Measurements from ENCODE around the gene AGPAT2. TPM values are rescaled to one million over a fixed set of nuclear protein-coding genes. Genes with fewer than 3 reads are reported as not detected.

The AGPAT2 gene
- total RNA-seq, 1 donor from 2014 or later: 32.8 TPM

DNA sequence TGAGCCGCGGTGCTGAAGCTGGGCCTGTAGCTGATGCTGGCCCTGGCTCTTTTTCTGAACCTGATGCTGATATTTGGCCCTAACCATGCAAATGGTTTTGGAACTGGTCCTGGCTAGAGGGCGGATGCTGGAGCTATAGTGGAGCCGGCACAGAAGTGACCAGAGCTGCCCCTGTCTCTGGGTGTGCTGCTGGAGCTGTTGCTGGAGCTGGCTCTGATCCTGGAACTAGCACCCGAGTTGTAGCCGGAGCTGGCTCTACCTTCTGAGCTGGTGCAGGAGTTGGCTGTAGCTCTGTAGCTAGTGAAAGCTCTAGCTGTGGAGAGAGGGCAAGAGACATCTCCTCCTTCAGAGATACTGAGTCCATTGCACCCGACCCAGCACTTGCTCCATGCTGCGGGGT is 42.7 kb upstream of the AGPAT2 start:
- Mint-ChIP-seq H3K36me3 (peaks cover 4% of the 10 kb centered on the region), H3K4me1 (peaks cover 32% of the 10 kb centered on the region)

DNA sequence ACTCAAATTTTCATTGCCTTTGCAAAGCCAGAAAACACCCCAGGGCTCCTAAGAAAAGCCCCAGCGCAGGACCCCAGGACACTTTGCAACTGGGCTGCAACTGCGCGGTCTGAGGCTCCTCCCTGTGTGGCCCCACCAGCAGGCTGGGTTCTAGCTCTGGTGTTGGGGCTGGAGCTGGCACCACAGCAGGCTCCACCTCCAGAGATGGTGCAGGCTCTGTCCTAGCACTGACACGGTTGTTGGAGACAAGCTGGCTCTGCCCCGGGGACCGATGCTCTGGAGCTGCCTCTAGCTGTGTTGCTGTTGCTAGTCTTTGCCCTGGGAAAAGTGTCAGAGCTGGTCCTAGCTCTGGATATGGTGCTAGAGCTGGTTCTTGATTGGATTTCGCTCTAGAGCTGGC is 41.9 kb upstream of the AGPAT2 start:
- Mint-ChIP-seq H3K4me3 (peak overlapping the region; percentile 66), H3K4me1 (peaks cover 34% of the 10 kb centered on the region), H3K36me3 (peaks cover 8% of the 10 kb centered on the region)

More for the DNA sequence above, 42.7 kb upstream of the AGPAT2 start:
- H3K27me3 Mint-ChIP-seq (ENCODE audit: low read depth): no peaks in the 10 kb centered on the region
- no peaks in the 10 kb centered on the region for H3K9me3 Mint-ChIP-seq
- DNase-seq (ENCODE audit: low spot score in 2 of 2, unreplicated experiment in 2 of 2): no peak
- TF ChIP-seq, protein P1, sequence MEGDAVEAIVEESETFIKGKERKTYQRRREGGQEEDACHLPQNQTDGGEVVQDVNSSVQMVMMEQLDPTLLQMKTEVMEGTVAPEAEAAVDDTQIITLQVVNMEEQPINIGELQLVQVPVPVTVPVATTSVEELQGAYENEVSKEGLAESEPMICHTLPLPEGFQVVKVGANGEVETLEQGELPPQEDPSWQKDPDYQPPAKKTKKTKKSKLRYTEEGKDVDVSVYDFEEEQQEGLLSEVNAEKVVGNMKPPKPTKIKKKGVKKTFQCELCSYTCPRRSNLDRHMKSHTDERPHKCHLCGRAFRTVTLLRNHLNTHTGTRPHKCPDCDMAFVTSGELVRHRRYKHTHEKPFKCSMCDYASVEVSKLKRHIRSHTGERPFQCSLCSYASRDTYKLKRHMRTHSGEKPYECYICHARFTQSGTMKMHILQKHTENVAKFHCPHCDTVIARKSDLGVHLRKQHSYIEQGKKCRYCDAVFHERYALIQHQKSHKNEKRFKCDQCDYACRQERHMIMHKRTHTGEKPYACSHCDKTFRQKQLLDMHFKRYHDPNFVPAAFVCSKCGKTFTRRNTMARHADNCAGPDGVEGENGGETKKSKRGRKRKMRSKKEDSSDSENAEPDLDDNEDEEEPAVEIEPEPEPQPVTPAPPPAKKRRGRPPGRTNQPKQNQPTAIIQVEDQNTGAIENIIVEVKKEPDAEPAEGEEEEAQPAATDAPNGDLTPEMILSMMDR (IDR thresholded peaks at IDR 0.05; ENCODE audit: unreplicated experiment): no peak
- H3K27ac Mint-ChIP-seq: no peak overlapping the region
- H3K4me3 Mint-ChIP-seq: peak overlapping the region; percentile 66

DNA sequence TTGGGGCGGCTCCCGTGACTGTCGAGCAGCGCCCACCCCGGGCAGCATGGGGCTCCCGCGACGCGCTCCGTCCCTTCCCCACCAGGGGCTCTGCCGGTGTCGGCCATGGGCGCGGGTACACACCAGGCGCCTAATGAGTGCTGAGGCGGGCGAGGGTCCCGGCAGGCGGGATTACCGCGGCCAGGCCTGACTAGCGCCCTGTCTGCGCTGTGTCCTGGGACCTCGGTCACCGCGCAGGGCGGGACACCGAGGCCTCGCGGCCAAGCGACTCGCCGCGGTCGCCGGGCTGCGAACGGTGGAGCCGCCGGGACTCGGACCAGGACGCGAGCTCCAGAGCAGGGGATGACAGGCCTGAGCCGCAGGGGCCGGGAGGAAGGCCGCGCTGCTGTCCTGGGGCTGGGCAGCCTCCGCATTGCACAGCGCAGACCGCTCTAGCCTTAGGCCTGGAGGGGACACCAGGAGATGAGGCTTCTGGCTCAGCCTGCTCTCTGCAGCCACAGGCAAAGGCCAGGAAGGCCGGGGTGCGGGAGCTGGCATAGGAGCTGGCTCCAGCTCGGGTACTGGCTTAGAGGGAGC is 41.4 kb upstream of the AGPAT2 start:
- H3K27ac Mint-ChIP-seq: no peak overlapping the region
- no peaks in the 10 kb centered on the region for H3K27me3 Mint-ChIP-seq (ENCODE audit: low read depth)
- H3K4me3 Mint-ChIP-seq: peak overlapping the region; percentile 66
- H3K36me3 Mint-ChIP-seq: peaks cover 13% of the 10 kb centered on the region
- H3K9me3 Mint-ChIP-seq: no peaks in the 10 kb centered on the region
- peaks cover 36% of the 10 kb centered on the region for H3K4me1 Mint-ChIP-seq
- TF ChIP-seq, protein P1 (IDR thresholded peaks at IDR 0.05; ENCODE audit: unreplicated experiment): no peak
- peak in 1 of 2 experiments; percentile 57 for DNase-seq (ENCODE audit: low spot score in 2 of 2, unreplicated experiment in 2 of 2)

More for the DNA sequence above, 41.9 kb upstream of the AGPAT2 start:
- DNase-seq (ENCODE audit: low spot score in 2 of 2, unreplicated experiment in 2 of 2): no peak
- no peaks in the 10 kb centered on the region for H3K27me3 Mint-ChIP-seq (ENCODE audit: low read depth)
- TF ChIP-seq, protein P1 (IDR thresholded peaks at IDR 0.05; ENCODE audit: unreplicated experiment): no peak
- H3K27ac Mint-ChIP-seq: no peak overlapping the region
- H3K9me3 Mint-ChIP-seq: no peaks in the 10 kb centered on the region

DNA sequence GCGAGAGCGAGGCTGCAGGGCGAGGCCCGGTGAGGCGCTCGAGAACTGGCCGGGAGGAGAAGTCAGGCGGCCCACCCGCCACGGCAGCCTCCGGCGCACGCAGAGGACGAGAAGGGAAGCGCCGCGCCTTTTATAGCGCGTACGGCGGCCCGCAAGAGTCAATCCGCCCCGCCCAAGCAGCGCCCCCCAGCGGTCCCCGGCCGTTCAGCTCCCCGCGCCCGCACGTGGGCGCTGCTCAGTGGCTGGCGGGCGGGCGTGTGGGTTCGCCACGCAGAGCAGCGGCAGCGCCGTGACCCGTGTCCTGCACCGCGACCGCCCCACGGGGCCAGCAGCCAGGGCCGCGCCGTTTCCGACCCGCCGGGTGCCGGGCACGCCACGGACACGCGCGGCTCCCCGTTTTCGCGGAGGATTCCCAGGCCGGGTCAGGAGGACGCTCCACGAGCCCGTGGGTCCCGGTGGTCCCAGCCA is 40.9 kb upstream of the AGPAT2 start:
- peaks cover 15% of the 10 kb centered on the region for H3K36me3 Mint-ChIP-seq
- no peak overlapping the region for H3K27ac Mint-ChIP-seq
- peak; percentile 86 to 95 for DNase-seq (ENCODE audit: low spot score in 2 of 2, unreplicated experiment in 2 of 2)
- peaks cover 37% of the 10 kb centered on the region for H3K4me1 Mint-ChIP-seq
- TF ChIP-seq, protein P1 (IDR thresholded peaks at IDR 0.05; ENCODE audit: unreplicated experiment): peak; percentile 89
- no peaks in the 10 kb centered on the region for H3K27me3 Mint-ChIP-seq (ENCODE audit: low read depth)
- peak overlapping the region; percentile 90 for H3K4me3 Mint-ChIP-seq
- H3K9me3 Mint-ChIP-seq: no peaks in the 10 kb centered on the region

DNA sequence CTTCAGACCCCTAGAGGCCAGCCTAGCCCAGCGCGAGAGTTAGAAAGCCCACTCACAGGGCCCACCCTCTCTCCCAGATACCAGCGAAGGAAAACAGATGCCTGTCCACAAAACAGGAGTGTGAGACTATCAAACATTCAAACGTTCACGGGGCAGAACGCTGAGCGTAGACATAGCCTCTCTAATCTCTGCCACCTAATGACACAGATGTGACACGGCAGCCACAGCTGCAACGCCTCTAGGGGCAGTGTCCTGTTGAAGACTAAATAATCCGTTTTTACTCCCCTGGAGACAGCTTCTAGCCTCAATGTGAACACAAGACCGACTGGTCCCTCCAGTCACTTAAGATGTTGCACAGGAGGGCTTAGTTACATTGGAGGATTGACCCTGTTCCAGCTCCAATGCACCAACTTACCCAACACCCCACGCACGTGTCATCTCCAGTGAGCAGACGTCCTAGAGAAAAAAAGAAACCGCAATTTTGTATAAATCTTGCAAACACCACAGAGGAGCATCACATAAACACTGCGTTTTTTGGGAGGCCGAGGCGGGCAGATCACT is 39.5 kb upstream of the AGPAT2 start:
- H3K9me3 Mint-ChIP-seq: no peaks in the 10 kb centered on the region
- peak overlapping the region; percentile 85 for H3K27ac Mint-ChIP-seq

More for the DNA sequence above, 39.5 kb upstream of the AGPAT2 start:
- peak overlapping the region; percentile 90 for H3K4me3 Mint-ChIP-seq
- H3K36me3 Mint-ChIP-seq: peaks cover 15% of the 10 kb centered on the region
- no peak for DNase-seq (ENCODE audit: low spot score in 2 of 2, unreplicated experiment in 2 of 2)
- TF ChIP-seq, protein P1 (IDR thresholded peaks at IDR 0.05; ENCODE audit: unreplicated experiment): no peak
- peaks cover 29% of the 10 kb centered on the region for H3K4me1 Mint-ChIP-seq
- no peaks in the 10 kb centered on the region for H3K27me3 Mint-ChIP-seq (ENCODE audit: low read depth)
